Panc1 (cell line): ENCODE results near the gene EIF4E1B. TPM values are rescaled to one million over a fixed set of nuclear protein-coding genes. Genes with fewer than 3 reads are reported as not detected.

ENCODE experiments used
- ATAC-seq: fragments of 200-7000 bp; cut with Tn5 transposase; 2 replicates; pipeline ENCODE4 v1.9.1; 2020; ENCODE audit warnings: mild to moderate bottlenecking, moderate library complexity
- BruUV-seq: library from RNA; stranded (reverse); fragments of 400-500 nt; replicated peaks from 2 replicates; lab custom pipeline; 2021; lab: Mats Ljungman, UMichigan
- CTCF ChIA-PET: fragments of 300-600 bp; sonication (Branson Sonifier 250); formaldehyde crosslinking; loops from one replicate; lab custom pipeline; 2022; ENCODE audit warnings: antibody characterized with exemption; lab: Charles Lee
- POLR2A ChIA-PET: fragments of 300-600 bp; sonication (Branson Sonifier 250); formaldehyde crosslinking; loops from one replicate; lab custom pipeline; 2022; ENCODE audit warnings: antibody characterized with exemption; lab: Charles Lee
- DNase-seq: peaks from one replicate; pipeline ENCODE4 v3.0.0-alpha.2; 2010; ENCODE audit warnings: low read depth, low spot score
- H3K27ac ChIP-seq: 2 replicates; pipeline ENCODE4 v1.5.1; 2011; ENCODE audit warnings: mild to moderate bottlenecking, low read length, inconsistent platforms
- H3K27me3 ChIP-seq: fragments of 200-500 bp; sonication (Bioruptor generic); 2 replicates; pipeline ENCODE4 v1.6.0; 2014; ENCODE audit warnings: low read length, inconsistent platforms; ENCODE audit not compliant: control insufficient read depth, insufficient read depth
- H3K36me3 ChIP-seq: fragments of 200-500 bp; sonication (Bioruptor generic); 2 replicates; pipeline ENCODE4 v1.5.1; 2014; ENCODE audit warnings: inconsistent platforms, mild to moderate bottlenecking, low read length, moderate library complexity; ENCODE audit not compliant: control insufficient read depth, insufficient read depth
- H3K4me1 ChIP-seq: 2 replicates; pipeline ENCODE4 v1.5.1; 2011; ENCODE audit warnings: inconsistent platforms, mild to moderate bottlenecking, low read length, moderate library complexity; ENCODE audit not compliant: control insufficient read depth, insufficient read depth
- H3K4me3 ChIP-seq, 2 experiments: 2 replicates each; pipeline ENCODE4 v1.5.1; 2011 to 2012; ENCODE audit warnings: low read depth in 2 of 2, low read length in 2 of 2, mild to moderate bottlenecking in 2 of 2, inconsistent platforms in 1 of 2, moderate library complexity in 1 of 2
- H3K9me3 ChIP-seq: fragments of 200-500 bp; sonication (Bioruptor generic); 2 replicates; pipeline ENCODE4 v1.5.1; 2014; ENCODE audit warnings: low read depth, mild to moderate bottlenecking, inconsistent platforms, low read length, moderate library complexity; ENCODE audit not compliant: control insufficient read depth, insufficient read depth
- CTCF ChIP-seq: fragments of 450-650 bp; IDR thresholded peaks from 2 replicates; pipeline ENCODE4 v1.5.1; 2017; ENCODE audit warnings: mild to moderate bottlenecking
- POLR2AphosphoS5 ChIP-seq: IDR thresholded peaks from 2 replicates; pipeline ENCODE4 v1.6.1; 2012; ENCODE audit warnings: mild to moderate bottlenecking, low read depth, low read length, moderate library complexity
- REST ChIP-seq, 2 experiments: IDR thresholded peaks; 2 replicates each; pipeline ENCODE4 v1.6.1; 2011 to 2012; ENCODE audit warnings: low read depth in 2 of 2, control low read depth in 1 of 2, low read length in 1 of 2, mild to moderate bottlenecking in 1 of 2, moderate library complexity in 1 of 2; ENCODE audit not compliant: insufficient read depth in 1 of 2
- SIN3A ChIP-seq: IDR thresholded peaks from 2 replicates; pipeline ENCODE4 v1.6.1; 2012; ENCODE audit warnings: low read depth, mild to moderate bottlenecking, low read length, moderate library complexity, borderline replicate concordance; ENCODE audit not compliant: insufficient read depth
- TCF7L2 ChIP-seq: IDR thresholded peaks from 2 replicates; pipeline ENCODE4 v1.6.1; 2011; ENCODE audit warnings: mild to moderate bottlenecking, low read depth, low read length, inconsistent platforms
- in situ Hi-C: cut with HindIII; loops from 2 replicates; pipeline ENCODE4 v1.10.0; 2016; ENCODE audit warnings: low sequenced_read_pairs, low pct_unique_long_range_greater_than_20kb
- intact Hi-C: fragments of 100-400 bp; cut with micrococcal nuclease; formaldehyde crosslinking; loops from one replicate; pipeline ENCODE4 v1.10.0; 2022; ENCODE audit not compliant: unreplicated experiment
- total RNA-seq: library from RNA; stranded (reverse); gene quantifications from one replicate; pipeline ENCODE4 v1.2.1, GENCODE V29; 2021; ENCODE audit not compliant: unreplicated experiment

The EIF4E1B gene
- total RNA-seq, 1 experiment from 2014 or later: not detected

- H3K36me3 ChIP-seq: peaks cover 3% of the 10 kb centered on the region; the same call in 1 of the 2 replicates
- H3K27me3 ChIP-seq: no peaks in the 10 kb centered on the region
- no peaks in the 10 kb centered on the region for H3K9me3 ChIP-seq
- DNase-seq (no peak), ATAC-seq (no peak)
- intact Hi-C loops (no loop called here), in situ Hi-C loops (no loop called here)
- no TSS peak for BruUV-seq
- H3K4me1 ChIP-seq: peaks cover 10% of the 10 kb centered on the region
- CTCF ChIA-PET: no interaction called here
- POLR2A ChIA-PET: no interaction called here
- no peak overlapping the region for H3K4me3 ChIP-seq
- H3K27ac ChIP-seq: no peak overlapping the region
- no peak for TF ChIP-seq SIN3A
- TF ChIP-seq REST (IDR thresholded peaks at IDR 0.05; ENCODE audit: insufficient read depth in 1 of 2, low read depth in 2 of 2, low read length in 1 of 2): no peak
- no peak for TF ChIP-seq CTCF
- no peak for TF ChIP-seq TCF7L2
- TF ChIP-seq POLR2AphosphoS5: no peak
These were observed 21.7 kb downstream of the EIF4E1B start for GRCh38 chr5:176652136-176652535.

- CTCF ChIA-PET: interaction anchor here (0.6 kb wide), 1 partner anchor 458 kb away, joined by 11 read pairs; no protein-coding TSS in a partner anchor
- POLR2A ChIA-PET: no interaction called here
- no peaks in the 10 kb centered on the region for H3K9me3 ChIP-seq
- no peak for DNase-seq
- intact Hi-C loops: no loop called here
- H3K27ac ChIP-seq: no peak overlapping the region
- no peak overlapping the region for H3K4me3 ChIP-seq
- BruUV-seq: no TSS peak
- in situ Hi-C loops: no loop called here
- H3K27me3 ChIP-seq: no peaks in the 10 kb centered on the region
- no peak for TF ChIP-seq CTCF
- no peak for TF ChIP-seq SIN3A
- no peak for TF ChIP-seq REST (IDR thresholded peaks at IDR 0.05; ENCODE audit: insufficient read depth in 1 of 2, low read depth in 2 of 2, low read length in 1 of 2)
- no peak for TF ChIP-seq TCF7L2
- no peak for TF ChIP-seq POLR2AphosphoS5
- no peaks in the 10 kb centered on the region for H3K36me3 ChIP-seq
- H3K4me1 ChIP-seq: peaks cover 3% of the 10 kb centered on the region
- ATAC-seq: no peak
These were observed 23.2 kb downstream of the EIF4E1B start for GRCh38 chr5:176653401-176654385.
